Type B pancreatic cell (in vitro differentiated cells): ENCODE results near the gene MVB12B. TPM values are rescaled to one million over a fixed set of nuclear protein-coding genes. Genes with fewer than 3 reads are reported as not detected.

ENCODE experiments used
- DNase-seq: peaks from one replicate; pipeline ENCODE4 v3.0.0; 2021; ENCODE audit warnings: mixed read lengths; ENCODE audit not compliant: unreplicated experiment; ENCODE audit errors: extremely low spot score
- H3K27ac Mint-ChIP-seq: 2 replicates; pipeline ENCODE4 v1.8.0; 2021; ENCODE audit warnings: mild to moderate bottlenecking, mixed read lengths
- H3K27me3 Mint-ChIP-seq: 2 replicates; pipeline ENCODE4 v1.8.0; 2021; ENCODE audit warnings: mixed read lengths
- H3K36me3 Mint-ChIP-seq: 2 replicates; pipeline ENCODE4 v1.8.0; 2021; ENCODE audit warnings: mixed read lengths
- H3K4me1 Mint-ChIP-seq: one replicate; pipeline ENCODE4 v1.8.0; 2021; ENCODE audit warnings: mixed read lengths; ENCODE audit not compliant: unreplicated experiment
- H3K4me3 Mint-ChIP-seq: 2 replicates; pipeline ENCODE4 v1.8.0; 2021; ENCODE audit warnings: mild to moderate bottlenecking, mixed read lengths
- H3K9me3 Mint-ChIP-seq: 2 replicates; pipeline ENCODE4 v1.8.0; 2021; ENCODE audit warnings: mixed read lengths
- CTCF ChIP-seq: fragments of 200-600 bp; sonication (generic); conservative IDR thresholded peaks from 2 replicates; pipeline ENCODE4 v1.5.0; 2021; ENCODE audit warnings: antibody characterized with exemption, mild to moderate bottlenecking
- total RNA-seq: library from RNA; stranded (reverse); gene quantifications from 2 replicates; pipeline ENCODE4 v1.2.1, GENCODE V29; 2021; ENCODE audit warnings: low replicate concordance

The MVB12B gene
- total RNA-seq, 1 donor from 2014 or later: 26.1 TPM

- no peaks in the 10 kb centered on the region for H3K27me3 Mint-ChIP-seq
- TF ChIP-seq CTCF: no peak
- no peaks in the 10 kb centered on the region for H3K9me3 Mint-ChIP-seq
- DNase-seq: no peak
- peaks cover 28% of the 10 kb centered on the region for H3K4me1 Mint-ChIP-seq
- H3K36me3 Mint-ChIP-seq: peaks cover 19% of the 10 kb centered on the region
- peak overlapping the region; percentile 65 for H3K27ac Mint-ChIP-seq
- H3K4me3 Mint-ChIP-seq: peak overlapping the region; percentile 8
These were observed 40.5 kb downstream of the MVB12B start for GRCh38 chr9:126367139-126367538.

GRCh38 chr9:126367616-126368015 is 41.0 kb downstream of the MVB12B start:
- no peak for DNase-seq
- H3K36me3 Mint-ChIP-seq: peaks cover 15% of the 10 kb centered on the region
- H3K27ac Mint-ChIP-seq: peak overlapping the region; percentile 65

GRCh38 chr9:126368020-126368419 is 41.4 kb downstream of the MVB12B start:
- peaks cover 15% of the 10 kb centered on the region for H3K36me3 Mint-ChIP-seq
- peaks cover 33% of the 10 kb centered on the region for H3K4me1 Mint-ChIP-seq
- no peaks in the 10 kb centered on the region for H3K27me3 Mint-ChIP-seq
- no peaks in the 10 kb centered on the region for H3K9me3 Mint-ChIP-seq
- no peak for TF ChIP-seq CTCF
- H3K27ac Mint-ChIP-seq: peak overlapping the region; percentile 65
- H3K4me3 Mint-ChIP-seq: no peak overlapping the region
- DNase-seq: no peak

More at GRCh38 chr9:126367616-126368015, 41.0 kb downstream of the MVB12B start:
- H3K4me3 Mint-ChIP-seq: peak overlapping the region; percentile 8
- no peak for TF ChIP-seq CTCF
- H3K27me3 Mint-ChIP-seq: no peaks in the 10 kb centered on the region
- H3K9me3 Mint-ChIP-seq: no peaks in the 10 kb centered on the region
- H3K4me1 Mint-ChIP-seq: peaks cover 30% of the 10 kb centered on the region

- no peaks in the 10 kb centered on the region for H3K27me3 Mint-ChIP-seq
- H3K4me1 Mint-ChIP-seq: peaks cover 54% of the 10 kb centered on the region
- no peaks in the 10 kb centered on the region for H3K36me3 Mint-ChIP-seq
- H3K27ac Mint-ChIP-seq: no peak overlapping the region
- H3K9me3 Mint-ChIP-seq: no peaks in the 10 kb centered on the region
- no peak for TF ChIP-seq CTCF
- H3K4me3 Mint-ChIP-seq: no peak overlapping the region
- DNase-seq: no peak
These were observed 44.6 kb downstream of the MVB12B start for GRCh38 chr9:126371007-126371870.

GRCh38 chr9:126372716-126373115 is 46.1 kb downstream of the MVB12B start:
- H3K36me3 Mint-ChIP-seq: no peaks in the 10 kb centered on the region
- H3K9me3 Mint-ChIP-seq: no peaks in the 10 kb centered on the region

More at GRCh38 chr9:126372716-126373115, 46.1 kb downstream of the MVB12B start:
- Mint-ChIP-seq H3K4me3 (no peak overlapping the region), H3K27me3 (no peaks in the 10 kb centered on the region), H3K27ac (no peak overlapping the region), H3K4me1 (peaks cover 55% of the 10 kb centered on the region)
- DNase-seq: no peak
- no peak for TF ChIP-seq CTCF
